CD4-positive, alpha-beta memory T cell (primary cell): ENCODE results near the gene CARD6. TPM values are rescaled to one million over a fixed set of nuclear protein-coding genes. Genes with fewer than 3 reads are reported as not detected.
A peak's percentile ranks its signal among the peaks of the same experiment; 100 is the strongest.
"Not testable (repeated sequence)": the region's sequence is repeated elsewhere in the genome, so short reads cannot be mapped to it uniquely, and the experiment has no call there.

Experiments used
- CTCF ChIA-PET: fragments of 350-600 bp; sonication (Branson Sonifier 250); formaldehyde crosslinking; loops from one replicate; lab custom pipeline; 2021; ENCODE audit warnings: inconsistent platforms; ENCODE audit not compliant: partially characterized antibody; lab: Charles Lee
- POLR2A ChIA-PET: fragments of 350-600 bp; sonication (Branson Sonifier 250); formaldehyde crosslinking; loops from one replicate; lab custom pipeline; 2021; ENCODE audit not compliant: partially characterized antibody; lab: Charles Lee
- DNase-seq, 5 donors: peaks; one replicate each; pipeline versions ENCODE4 v3.0.0 to v3.0.0-alpha.2; 2020 to 2022; ENCODE audit warnings: mixed read lengths in 1 of 5
- H3K27ac ChIP-seq: one replicate; pipeline ENCODE4 v1.7.0; 2013; ENCODE audit warnings: low read depth, low read length
- H3K27me3 ChIP-seq: 2 replicates; pipeline ENCODE4 v1.7.0; 2013; ENCODE audit warnings: mild to moderate bottlenecking, low read length, moderate library complexity; ENCODE audit not compliant: insufficient read depth
- H3K36me3 ChIP-seq: 2 replicates; pipeline ENCODE4 v1.7.0; 2013; ENCODE audit warnings: mild to moderate bottlenecking, low read length, moderate library complexity; ENCODE audit not compliant: insufficient read depth
- H3K4me1 ChIP-seq: 2 replicates; pipeline ENCODE4 v1.7.0; 2013; ENCODE audit warnings: mild to moderate bottlenecking, low read length, moderate library complexity; ENCODE audit not compliant: insufficient read depth
- H3K4me3 ChIP-seq, 2 donors: one replicate each; pipeline ENCODE4 v1.7.0; 2013; ENCODE audit warnings: low read length in 2 of 2, mild to moderate bottlenecking in 1 of 2
- H3K9me3 ChIP-seq, 2 donors: one replicate each; pipeline ENCODE4 v1.7.0; 2013; ENCODE audit warnings: low read length in 2 of 2, control low read depth in 1 of 2; ENCODE audit not compliant: control insufficient read depth in 1 of 2
- H3K27ac Mint-ChIP-seq, 7 donors: one replicate each; pipeline ENCODE4 v1.8.0; 2020 to 2021; ENCODE audit warnings: mixed read lengths in 7 of 7, mild to moderate bottlenecking in 6 of 7, inconsistent platforms in 3 of 7, moderate library complexity in 3 of 7
- H3K27me3 Mint-ChIP-seq, 2 donors: one replicate each; pipeline ENCODE4 v1.8.0; 2020 to 2021; ENCODE audit warnings: mixed read lengths in 2 of 2
- H3K36me3 Mint-ChIP-seq, 2 donors: one replicate each; pipeline ENCODE4 v1.8.0; 2020 to 2021; ENCODE audit warnings: mixed read lengths in 2 of 2, inconsistent platforms in 1 of 2, mild to moderate bottlenecking in 1 of 2
- H3K4me1 Mint-ChIP-seq, 4 donors: one replicate each; pipeline ENCODE4 v1.8.0; 2020 to 2021; ENCODE audit warnings: mixed read lengths in 4 of 4, mild to moderate bottlenecking in 1 of 4
- H3K4me3 Mint-ChIP-seq, 8 donors: one replicate each; pipeline ENCODE4 v1.8.0; 2020 to 2021; ENCODE audit warnings: mixed read lengths in 8 of 8, mild to moderate bottlenecking in 7 of 8, moderate library complexity in 6 of 8, inconsistent platforms in 3 of 8
- H3K9me3 Mint-ChIP-seq, 8 donors: one replicate each; pipeline ENCODE4 v1.8.0; 2020 to 2021; ENCODE audit warnings: mixed read lengths in 8 of 8, mild to moderate bottlenecking in 5 of 8, inconsistent platforms in 3 of 8, moderate library complexity in 1 of 8
- intact Hi-C: fragments of 100-400 bp; cut with micrococcal nuclease; formaldehyde crosslinking; loops from one replicate; pipeline ENCODE4 v1.15.1; 2023
- polyA plus RNA-seq, 2 donors: library from polyadenylated mRNA; unstranded; fragments of 300-500 nt; fragmentation: Illumina TruSeq; gene quantifications; one replicate each; pipeline ENCODE4 v1.2.3, GENCODE V29; 2021
- total RNA-seq, 2 experiments: library from RNA; stranded (reverse); gene quantifications; one replicate each; pipeline ENCODE4 v1.2.3, GENCODE V29; 2021

Gene CARD6
- total and polyA plus RNA-seq, 4 experiments from 2014 or later = 2.4 to 5.0 (median 4.5) TPM

GRCh38 chr5:40895440-40896425 lies 54.6 kb downstream of the CARD6 start:
- H3K36me3 Mint-ChIP-seq, H3K36me3 ChIP-seq, intact Hi-C loops, H3K4me3 Mint-ChIP-seq, DNase-seq, H3K4me3 ChIP-seq, H3K27ac ChIP-seq, H3K27me3 ChIP-seq, POLR2A ChIA-PET, H3K4me1 ChIP-seq, H3K4me1 Mint-ChIP-seq, H3K27me3 Mint-ChIP-seq, H3K9me3 Mint-ChIP-seq, H3K9me3 ChIP-seq, H3K27ac Mint-ChIP-seq: not testable (repeated sequence)
- CTCF ChIA-PET = interaction anchor here (0.9 to 1.2 kb wide), 2 partner anchors 9 to 11 kb away, joined by 3 to 5 read pairs; no protein-coding TSS in a partner anchor

GRCh38 chr5:40904205-40904993 lies 63.2 kb downstream of the CARD6 start:
- Histone ChIP-seq H3K27ac (no peak overlapping the region), H3K4me3 (no peak overlapping the region), H3K9me3 (no peaks in the 10 kb centered on the region), H3K36me3 (no peaks in the 10 kb centered on the region), H3K27me3 (no peaks in the 10 kb centered on the region), H3K4me1 (no peaks in the 10 kb centered on the region)
- H3K9me3 Mint-ChIP-seq = peaks cover 0 to 1% (median 0%) of the 10 kb centered on the region in 8 donors
- peaks cover 2 to 10% of the 10 kb centered on the region in 2 donors for H3K27me3 Mint-ChIP-seq
- intact Hi-C loops = no loop called here
- ChIA-PET CTCF (interaction anchor here (0.7 to 1.8 kb wide), 9 partner anchors 8 to 1863 kb away, joined by 3 to 6 read pairs (median 4); no protein-coding TSS in a partner anchor), POLR2A (interaction anchor here (1.1 kb wide), 1 partner anchor 149 kb away, joined by 3 read pairs; the partner anchor contains the start of gene TTC33)
- DNase-seq = peak in 3 of 5 donors; percentile 1 to 8 (median 3)
- H3K4me3 Mint-ChIP-seq = no peak overlapping the region
- no peak overlapping the region for H3K27ac Mint-ChIP-seq
- no peaks in the 10 kb centered on the region for H3K36me3 Mint-ChIP-seq
- H3K4me1 Mint-ChIP-seq = peaks cover 0 to 1% (median 0%) of the 10 kb centered on the region in 4 donors

- no peaks in the 10 kb centered on the region for H3K9me3 Mint-ChIP-seq
- Histone ChIP-seq H3K36me3 (no peaks in the 10 kb centered on the region), H3K27ac (no peak overlapping the region), H3K9me3 (no peaks in the 10 kb centered on the region), H3K27me3 (no peaks in the 10 kb centered on the region), H3K4me3 (no peak overlapping the region), H3K4me1 (no peaks in the 10 kb centered on the region)
- H3K36me3 Mint-ChIP-seq = no peaks in the 10 kb centered on the region
- CTCF ChIA-PET = interaction anchor here (1.0 to 1.8 kb wide), 8 partner anchors 9 to 1862 kb away, joined by 3 to 6 read pairs (median 4); no protein-coding TSS in a partner anchor
- intact Hi-C loops = no loop called here
- peaks cover 4 to 11% of the 10 kb centered on the region in 2 donors for H3K27me3 Mint-ChIP-seq
- peak overlapping the region in 1 of 7 donors; percentile 60 for H3K27ac Mint-ChIP-seq
- POLR2A ChIA-PET = interaction anchor here (1.1 kb wide), 1 partner anchor 150 kb away, joined by 3 read pairs; the partner anchor contains the start of gene TTC33
- no peak overlapping the region for H3K4me3 Mint-ChIP-seq
- DNase-seq = no peak
- H3K4me1 Mint-ChIP-seq = peaks cover 0 to 1% (median 0%) of the 10 kb centered on the region in 4 donors
Measured at GRCh38 chr5:40904994-40905306, 63.8 kb downstream of the CARD6 start.

- Histone ChIP-seq H3K9me3 (no peaks in the 10 kb centered on the region), H3K27ac (no peak overlapping the region), H3K4me1 (no peaks in the 10 kb centered on the region), H3K27me3 (no peaks in the 10 kb centered on the region), H3K36me3 (no peaks in the 10 kb centered on the region), H3K4me3 (no peak overlapping the region)
- ChIA-PET CTCF (interaction anchor here (1.2 kb wide), 1 partner anchor 11 kb away, joined by 3 read pairs; no protein-coding TSS in a partner anchor), POLR2A (no interaction called here)
- Mint-ChIP-seq H3K4me3 (no peak overlapping the region), H3K27ac (no peak overlapping the region), H3K4me1 (peaks cover 0 to 1% (median 0%) of the 10 kb centered on the region in 4 donors), H3K27me3 (peaks cover 8 to 16% of the 10 kb centered on the region in 2 donors), H3K9me3 (peaks cover 0 to 1% (median 0%) of the 10 kb centered on the region in 8 donors), H3K36me3 (no peaks in the 10 kb centered on the region)
- intact Hi-C loops = no loop called here
- DNase-seq = no peak
Measured at GRCh38 chr5:40906351-40906751, 65.2 kb downstream of the CARD6 start.

GRCh38 chr5:40909264-40909663 lies 68.1 kb downstream of the CARD6 start, which contains the start of gene C7:
Gene C7 (plus strand): TSS chr5:40909497. CDS start chr5:40909611, 114 bp downstream.
- no peak within 1 kb of the TSS for H3K27ac ChIP-seq
- no peaks in the 10 kb centered on the region for H3K9me3 ChIP-seq
- POLR2A ChIA-PET = no interaction called here
- Mint-ChIP-seq H3K9me3 (peaks cover 0 to 2% (median 0%) of the 10 kb centered on the region in 8 donors), H3K4me3 (no peak within 1 kb of the TSS), H3K27ac (no peak within 1 kb of the TSS), H3K36me3 (no peaks in the 10 kb centered on the region), H3K27me3 (peaks cover 11 to 20% of the 10 kb centered on the region in 2 donors), H3K4me1 (peaks cover 0 to 1% (median 0%) of the 10 kb centered on the region in 4 donors)
- no peaks in the 10 kb centered on the region for H3K4me1 ChIP-seq
- intact Hi-C loops = no loop called here
- no peak for DNase-seq
- no peaks in the 10 kb centered on the region for H3K36me3 ChIP-seq
- H3K27me3 ChIP-seq = no peaks in the 10 kb centered on the region
- CTCF ChIA-PET = no interaction called here
- H3K4me3 ChIP-seq = no peak within 1 kb of the TSS

GRCh38 chr5:40909723-40910122 lies 68.6 kb downstream of the CARD6 start:
- Mint-ChIP-seq H3K9me3 (peaks cover 0 to 2% (median 0%) of the 10 kb centered on the region in 8 donors), H3K27ac (no peak overlapping the region), H3K4me1 (peaks cover 0 to 3% (median 0%) of the 10 kb centered on the region in 4 donors), H3K27me3 (peaks cover 15 to 20% of the 10 kb centered on the region in 2 donors), H3K4me3 (no peak overlapping the region), H3K36me3 (no peaks in the 10 kb centered on the region)
- Histone ChIP-seq H3K27me3 (no peaks in the 10 kb centered on the region), H3K4me3 (no peak overlapping the region), H3K27ac (no peak overlapping the region), H3K9me3 (no peaks in the 10 kb centered on the region), H3K4me1 (no peaks in the 10 kb centered on the region), H3K36me3 (no peaks in the 10 kb centered on the region)
- intact Hi-C loops = no loop called here
- POLR2A ChIA-PET = no interaction called here
- CTCF ChIA-PET = interaction anchor here (0.7 kb wide), 1 partner anchor 1085 kb away, joined by 3 read pairs; no protein-coding TSS in a partner anchor
- no peak for DNase-seq
